Small intestine (tissue), 7 donors: ENCODE data around the gene EYA3. TPM values are rescaled to one million over a fixed set of nuclear protein-coding genes. Genes with fewer than 3 reads are reported as not detected.

ENCODE experiments used
- DNase-seq, 2 donors: peaks; one replicate each; pipeline versions ENCODE4 v3.0.0 to v3.0.0-alpha.2; 2013
- FAIRE-seq: peaks from 2 replicates; lab custom pipeline; 2012; peaks lifted over from hg19 to GRCh38; lab: Jason Lieb, UNC
- H3K27ac ChIP-seq, 3 donors: one replicate each; pipeline ENCODE4 v1.5.1; 2013; ENCODE audit warnings: low read length in 2 of 3, mild to moderate bottlenecking in 2 of 3, control low read depth in 1 of 3, inconsistent platforms in 1 of 3, low read depth in 1 of 3, moderate library complexity in 1 of 3
- H3K27me3 ChIP-seq, 3 donors: one replicate each; pipeline ENCODE4 v1.6.1; 2013; ENCODE audit warnings: low read length in 3 of 3, inconsistent platforms in 1 of 3; ENCODE audit not compliant: control insufficient read depth in 3 of 3, insufficient read depth in 3 of 3
- H3K36me3 ChIP-seq, 3 donors: one replicate each; pipeline ENCODE4 v1.6.1; 2013; ENCODE audit warnings: low read length in 3 of 3, inconsistent platforms in 1 of 3, low read depth in 1 of 3, mild to moderate bottlenecking in 1 of 3, moderate library complexity in 1 of 3; ENCODE audit not compliant: control insufficient read depth in 3 of 3, insufficient read depth in 2 of 3
- H3K4me1 ChIP-seq, 3 donors: one replicate each; pipeline ENCODE4 v1.6.1; 2013; ENCODE audit warnings: low read length in 2 of 3, inconsistent platforms in 1 of 3, low read depth in 1 of 3, mild to moderate bottlenecking in 1 of 3, moderate library complexity in 1 of 3; ENCODE audit not compliant: control insufficient read depth in 3 of 3, insufficient read depth in 2 of 3
- H3K4me3 ChIP-seq, 3 donors: one replicate each; pipeline ENCODE4 v1.5.1; 2013; ENCODE audit warnings: low read length in 3 of 3, control low read depth in 1 of 3, inconsistent platforms in 1 of 3, low read depth in 1 of 3, mild to moderate bottlenecking in 1 of 3, moderate library complexity in 1 of 3
- H3K9me3 ChIP-seq, 2 donors: one replicate each; pipeline ENCODE4 v1.6.1; 2013; ENCODE audit warnings: low read depth in 1 of 2, low read length in 1 of 2; ENCODE audit not compliant: control insufficient read depth in 2 of 2, insufficient read depth in 1 of 2
- WGBS, 3 donors: extraction: QIAGEN DNeasy Blood & Tissue Kit; methylation state at CpG; one replicate each; pipeline ENCODE4 v1.1.7; 2013; 5-methylcytosine and 5-hydroxymethylcytosine counted together
- polyA plus RNA-seq, 4 donors: library from polyadenylated mRNA; stranded (reverse) in 3 of 4; unstranded in 1 of 4; fragments of 200-250 nt in 3 of 4; fragments of 120-200 nt in 1 of 4; gene quantifications; one replicate each; pipeline versions ENCODE4 v1.2.1 to v1.2.3, GENCODE V29; 2013
- donor health status: healthy with polysubstance abuse.
- donor health status: control.
- donor health status: control.
- donor health status: Bipolar disorder and iron deficiency.
- donor health status: healthy.

The EYA3 gene
- polyA plus RNA-seq, 4 donors = 3.2 to 17.4 (median 6.4) TPM

- peak overlapping the region; percentile 63 to 83 (median 72) for H3K4me3 ChIP-seq
- FAIRE-seq = no peak
- H3K9me3 ChIP-seq = no peaks in the 10 kb centered on the region
- H3K27ac ChIP-seq = peak overlapping the region in 2 of 3 donors; percentile 93 to 96
- WGBS, 3 donors = 61 to 68% (median 65%) methylated on average over 13 of the region's 13 CpGs
- peaks cover 0 to 10% (median 0%) of the 10 kb centered on the region in 3 donors for H3K4me1 ChIP-seq
- no peaks in the 10 kb centered on the region for H3K27me3 ChIP-seq
- H3K36me3 ChIP-seq = peaks cover 0 to 52% (median 1%) of the 10 kb centered on the region in 3 donors
- peak in 1 of 2 donors; percentile 38 for DNase-seq
These were observed 127.4 kb downstream of the EYA3 start for GRCh38 chr1:27960762-27961645.

GRCh38 chr1:27959792-27960603 lies 128.4 kb downstream of the EYA3 start, which contains the start of gene XKR8:
Gene XKR8 (plus strand): TSS chr1:27959973. CDS start chr1:27960070, 97 bp downstream.
- WGBS, 3 donors = 1 to 3% (median 3%) methylated on average over 43 to 68 of the region's 68 CpGs

GRCh38 chr1:27958513-27958912 lies 129.9 kb downstream of the EYA3 start:
- 92 to 95% (median 95%) methylated on average over 26 of the region's 26 CpGs for WGBS, 3 donors
- DNase-seq (no peak), FAIRE-seq (no peak)
- H3K4me3 ChIP-seq = no peak overlapping the region
- no peak overlapping the region for H3K27ac ChIP-seq
- H3K4me1 ChIP-seq = peaks cover 0 to 10% (median 0%) of the 10 kb centered on the region in 3 donors
- H3K27me3 ChIP-seq = no peaks in the 10 kb centered on the region
- no peaks in the 10 kb centered on the region for H3K9me3 ChIP-seq
- peaks cover 0 to 49% (median 0%) of the 10 kb centered on the region in 3 donors for H3K36me3 ChIP-seq

More at GRCh38 chr1:27959792-27960603, 128.4 kb downstream of the EYA3 start, which contains the start of gene XKR8:
- peak within 1 kb of the TSS; percentile 90 to 96 (median 93) for H3K27ac ChIP-seq
- DNase-seq (peak; percentile 90 to 93), FAIRE-seq (no peak)
- H3K36me3 ChIP-seq = peaks cover 0 to 49% (median 1%) of the 10 kb centered on the region in 3 donors
- H3K4me1 ChIP-seq = peaks cover 0 to 10% (median 0%) of the 10 kb centered on the region in 3 donors
- no peaks in the 10 kb centered on the region for H3K9me3 ChIP-seq
- no peaks in the 10 kb centered on the region for H3K27me3 ChIP-seq
- peak within 1 kb of the TSS; percentile 63 to 83 (median 72) for H3K4me3 ChIP-seq

- H3K4me3 ChIP-seq = no peak overlapping the region
- 81 to 87% (median 85%) methylated on average over 5 of the region's 5 CpGs for WGBS, 3 donors
- H3K27ac ChIP-seq = no peak overlapping the region
- DNase-seq (no peak), FAIRE-seq (no peak)
- no peaks in the 10 kb centered on the region for H3K9me3 ChIP-seq
- no peaks in the 10 kb centered on the region for H3K27me3 ChIP-seq
- H3K4me1 ChIP-seq = peaks cover 0 to 11% (median 0%) of the 10 kb centered on the region in 3 donors
- peaks cover 0 to 43% (median 0%) of the 10 kb centered on the region in 3 donors for H3K36me3 ChIP-seq
These were observed 130.8 kb downstream of the EYA3 start for GRCh38 chr1:27957655-27958054.

- peaks cover 0 to 16% (median 0%) of the 10 kb centered on the region in 3 donors for H3K4me1 ChIP-seq
- peaks cover 0 to 38% (median 0%) of the 10 kb centered on the region in 3 donors for H3K36me3 ChIP-seq
- FAIRE-seq (no peak), DNase-seq (no peak)
- H3K4me3 ChIP-seq = no peak overlapping the region
- 80 to 87% (median 84%) methylated on average over 6 of the region's 6 CpGs for WGBS, 3 donors
- H3K27me3 ChIP-seq = no peaks in the 10 kb centered on the region
- H3K9me3 ChIP-seq = no peaks in the 10 kb centered on the region
- no peak overlapping the region for H3K27ac ChIP-seq
These were observed 131.6 kb downstream of the EYA3 start for GRCh38 chr1:27956761-27957160.

- WGBS, 3 donors = 89 to 96% (median 93%) methylated on average over 6 of the region's 6 CpGs
- FAIRE-seq (no peak), DNase-seq (no peak)
- no peak overlapping the region for H3K4me3 ChIP-seq
- H3K36me3 ChIP-seq = peaks cover 0 to 39% (median 0%) of the 10 kb centered on the region in 3 donors
- no peaks in the 10 kb centered on the region for H3K9me3 ChIP-seq
- H3K4me1 ChIP-seq = peaks cover 0 to 6% (median 0%) of the 10 kb centered on the region in 3 donors
- no peaks in the 10 kb centered on the region for H3K27me3 ChIP-seq
- no peak overlapping the region for H3K27ac ChIP-seq
These were observed 133.3 kb downstream of the EYA3 start for GRCh38 chr1:27955076-27955475.

DNA sequence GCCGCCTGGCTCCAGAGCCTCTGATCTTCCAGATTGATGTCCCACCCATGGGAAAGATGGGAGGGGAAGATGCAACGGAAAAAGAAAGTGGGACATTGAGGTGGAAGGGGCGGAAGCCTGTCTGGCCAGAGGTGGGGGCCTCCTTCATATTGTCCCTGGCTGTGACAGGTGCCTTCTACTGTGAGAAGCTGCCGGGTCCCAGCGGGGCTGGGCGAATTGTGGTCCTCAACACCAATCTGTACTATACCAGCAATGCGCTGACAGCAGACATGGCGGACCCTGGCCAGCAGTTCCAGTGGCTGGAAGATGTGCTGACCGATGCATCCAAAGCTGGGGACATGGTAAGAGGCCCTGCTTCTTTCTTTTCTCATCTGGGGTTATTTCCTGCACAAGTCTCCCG lies 134.2 kb downstream of the EYA3 start:
- Histone ChIP-seq H3K36me3 (peaks cover 0 to 45% (median under 1%) of the 10 kb centered on the region in 3 donors), H3K4me3 (no peak overlapping the region), H3K9me3 (no peaks in the 10 kb centered on the region), H3K27me3 (no peaks in the 10 kb centered on the region), H3K4me1 (peaks cover 0 to 6% (median 0%) of the 10 kb centered on the region in 3 donors), H3K27ac (no peak overlapping the region)
- 95 to 97% (median 95%) methylated on average over 10 of the region's 10 CpGs for WGBS, 3 donors
- FAIRE-seq (no peak), DNase-seq (no peak)

DNA sequence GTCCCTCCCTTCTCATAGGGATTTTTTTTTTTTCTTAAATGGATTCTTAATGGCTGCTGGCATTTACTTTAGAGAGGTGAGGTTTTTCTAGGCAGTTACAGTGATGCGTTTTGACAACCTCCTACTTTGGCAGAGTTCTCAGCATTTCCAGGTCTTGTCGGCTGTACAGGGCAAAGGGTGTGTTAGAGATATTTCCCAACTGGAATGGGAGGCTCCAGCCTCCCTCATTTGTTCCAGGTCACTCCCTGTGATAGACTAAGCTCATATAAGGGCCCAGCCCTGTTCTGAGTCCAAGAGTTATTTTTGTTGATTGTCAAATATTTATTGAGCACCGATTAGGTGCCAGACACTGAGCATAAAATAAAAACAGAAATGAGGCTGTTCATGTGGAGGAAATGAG lies 136.3 kb downstream of the EYA3 start:
- Histone ChIP-seq H3K4me3 (no peak overlapping the region), H3K9me3 (no peaks in the 10 kb centered on the region), H3K27ac (peak overlapping the region; percentile 34 to 74 (median 36)), H3K36me3 (peaks cover 0 to 52% (median 2%) of the 10 kb centered on the region in 3 donors), H3K4me1 (peaks cover 0 to 6% (median 0%) of the 10 kb centered on the region in 3 donors), H3K27me3 (no peaks in the 10 kb centered on the region)
- DNase-seq (peak; percentile 66 to 96), FAIRE-seq (no peak)
- WGBS, 3 donors = 18 to 55% (median 31%) methylated on average over 3 of the region's 3 CpGs
